Left ventricle myocardium inferior (tissue), 1 donor: Measurements from ENCODE around the gene DLG2. TPM values are rescaled to one million over a fixed set of nuclear protein-coding genes. Genes with fewer than 3 reads are reported as not detected.

Experiments
- DNase-seq: peaks from one replicate; pipeline ENCODE4 v3.0.0-alpha.2; 2020
- H3K27ac ChIP-seq: fragments of 200-600 bp; replicated peaks from 2 replicates; pipeline ENCODE4 v1.8.0; 2021
- H3K27me3 ChIP-seq: fragments of 200-600 bp; 2 replicates; pipeline ENCODE4 v1.8.0; 2021; ENCODE audit warnings: low read depth
- H3K36me3 ChIP-seq: fragments of 200-600 bp; 2 replicates; pipeline ENCODE4 v1.8.0; 2021
- H3K4me1 ChIP-seq: fragments of 200-600 bp; 2 replicates; pipeline ENCODE4 v1.8.0; 2021
- H3K4me3 ChIP-seq: fragments of 200-600 bp; 2 replicates; pipeline ENCODE4 v1.8.0; 2021; ENCODE audit warnings: mild to moderate bottlenecking, moderate library complexity
- H3K9me3 ChIP-seq: fragments of 200-600 bp; replicated peaks from 2 replicates; pipeline ENCODE4 v1.8.0; 2021
- CTCF ChIP-seq: fragments of 200-600 bp; IDR thresholded peaks from 2 replicates; pipeline ENCODE4 v1.8.0; 2021; ENCODE audit warnings: antibody characterized with exemption, mild to moderate bottlenecking, borderline replicate concordance
- intact Hi-C: fragments of 100-400 bp; cut with micrococcal nuclease; formaldehyde crosslinking; loops from one replicate; pipeline ENCODE4 v1.11.0; 2022
- total RNA-seq: library from RNA; stranded (reverse); fragmentation: NEBNext Ultra II Directional; extraction: Animal tissue kit (Norgen Biotek cat#: 25700); gene quantifications from one replicate; pipeline ENCODE4 v1.2.1, GENCODE V29; 2021
- donor health status: DM: no; HTN: yes; CAD: no; lungs with severe emphysema.

DLG2 gene
- total RNA-seq, 1 donor from 2014 or later, result 6.5 TPM

GRCh38 chr11:83674102-83674896 lies 1952.8 kb downstream of the DLG2 start:
- Histone ChIP-seq H3K4me3 (no peak overlapping the region), H3K27me3 (no peaks in the 10 kb centered on the region), H3K36me3 (no peaks in the 10 kb centered on the region), H3K4me1 (peaks cover 7% of the 10 kb centered on the region), H3K27ac (no peak overlapping the region), H3K9me3 (no peaks in the 10 kb centered on the region)
- no peak for TF ChIP-seq CTCF
- no peak for DNase-seq
- intact Hi-C loops, result no loop called here

- Histone ChIP-seq H3K36me3 (no peaks in the 10 kb centered on the region), H3K4me3 (no peak overlapping the region), H3K4me1 (no peaks in the 10 kb centered on the region), H3K27ac (no peak overlapping the region), H3K27me3 (no peaks in the 10 kb centered on the region), H3K9me3 (no peaks in the 10 kb centered on the region)
- intact Hi-C loops, result no loop called here
- DNase-seq, result no peak
- no peak for TF ChIP-seq CTCF
Measured at GRCh38 chr11:83671289-83671688, 1955.9 kb downstream of the DLG2 start.

- TF ChIP-seq CTCF, result no peak
- H3K4me1 ChIP-seq, result peaks cover 21% of the 10 kb centered on the region
- intact Hi-C loops, result no loop called here
- DNase-seq, result no peak
- H3K27me3 ChIP-seq, result no peaks in the 10 kb centered on the region
- H3K4me3 ChIP-seq, result no peak overlapping the region
- H3K9me3 ChIP-seq, result no peaks in the 10 kb centered on the region
- H3K36me3 ChIP-seq, result no peaks in the 10 kb centered on the region
- H3K27ac ChIP-seq, result no peak overlapping the region
Measured at GRCh38 chr11:83666149-83666548, 1961.0 kb downstream of the DLG2 start.

GRCh38 chr11:83663988-83664387 lies 1963.2 kb downstream of the DLG2 start:
- Histone ChIP-seq H3K4me3 (no peak overlapping the region), H3K27me3 (no peaks in the 10 kb centered on the region), H3K4me1 (peaks cover 21% of the 10 kb centered on the region), H3K27ac (no peak overlapping the region), H3K36me3 (no peaks in the 10 kb centered on the region), H3K9me3 (no peaks in the 10 kb centered on the region)
- DNase-seq, result no peak
- no peak for TF ChIP-seq CTCF
- intact Hi-C loops, result no loop called here

- intact Hi-C loops, result no loop called here
- DNase-seq, result no peak
- Histone ChIP-seq H3K9me3 (no peaks in the 10 kb centered on the region), H3K27ac (no peak overlapping the region), H3K27me3 (no peaks in the 10 kb centered on the region), H3K4me1 (peaks cover 21% of the 10 kb centered on the region), H3K36me3 (no peaks in the 10 kb centered on the region), H3K4me3 (no peak overlapping the region)
- no peak for TF ChIP-seq CTCF
Measured at GRCh38 chr11:83663446-83663845, 1963.7 kb downstream of the DLG2 start.
